Measurements from ENCODE around the gene DDX41. TPM values are rescaled to one million over a fixed set of nuclear protein-coding genes. Genes with fewer than 3 reads are reported as not detected.

DDX41 gene
- total RNA-seq, 2 experiments from 2014 or later: 142 to 147 TPM

DNA sequence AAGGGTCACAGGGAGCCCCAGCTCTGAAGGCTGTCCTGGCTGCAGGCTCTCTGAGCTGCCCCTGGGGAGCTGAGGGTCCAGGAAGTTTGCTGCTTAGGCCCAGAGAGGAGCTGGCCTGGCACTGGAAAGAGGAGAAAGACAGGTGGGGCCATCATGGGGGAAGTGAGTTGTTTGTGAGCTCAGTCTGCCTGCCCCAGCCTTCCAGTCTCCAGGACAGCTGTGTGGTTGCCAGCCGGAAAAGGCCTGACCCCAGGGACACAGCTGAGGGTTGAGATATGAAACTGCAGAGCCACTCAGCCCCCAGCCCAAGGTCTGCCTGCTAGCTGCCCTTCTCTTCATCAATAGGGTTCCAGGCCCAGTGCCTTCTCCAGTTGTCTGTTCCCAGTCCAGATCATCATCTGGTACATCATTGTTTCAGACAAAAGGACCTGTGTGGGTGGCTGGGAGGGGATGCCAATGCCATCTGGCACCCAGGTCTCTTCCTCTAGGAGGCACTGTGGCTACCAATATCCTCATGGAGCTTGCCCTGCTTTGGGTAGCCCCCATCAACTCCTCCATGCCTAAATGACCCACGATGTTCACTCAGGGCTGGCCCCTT is 4.3 kb upstream of the DDX41 start:
- H3K4me1 Mint-ChIP-seq (ENCODE audit: low read depth): peaks cover 33% of the 10 kb centered on the region
- no peaks in the 10 kb centered on the region for H3K27me3 Mint-ChIP-seq (ENCODE audit: low read depth)
- H3K4me3 Mint-ChIP-seq: no peak overlapping the region
- H3K36me3 Mint-ChIP-seq (ENCODE audit: low read depth): peaks cover 11% of the 10 kb centered on the region
- intact Hi-C loops (cut with micrococcal nuclease): no loop called here
- no peaks in the 10 kb centered on the region for H3K9me3 Mint-ChIP-seq
- no peak for DNase-seq
- CTCF ChIA-PET: no interaction called here
- peak overlapping the region; percentile 50 for H3K27ac Mint-ChIP-seq

- H3K4me3 Mint-ChIP-seq: no peak overlapping the region
- H3K27ac Mint-ChIP-seq: peak overlapping the region; percentile 50
- CTCF ChIA-PET: no interaction called here
- peaks cover 41% of the 10 kb centered on the region for H3K4me1 Mint-ChIP-seq (ENCODE audit: low read depth)
- no peak for DNase-seq
- H3K27me3 Mint-ChIP-seq (ENCODE audit: low read depth): no peaks in the 10 kb centered on the region
- no peaks in the 10 kb centered on the region for H3K9me3 Mint-ChIP-seq
- intact Hi-C loops (cut with micrococcal nuclease): no loop called here
- H3K36me3 Mint-ChIP-seq (ENCODE audit: low read depth): peaks cover 17% of the 10 kb centered on the region
These were observed 3.5 kb upstream of the DDX41 start for GRCh38 chr5:177520271-177520670.

DNA sequence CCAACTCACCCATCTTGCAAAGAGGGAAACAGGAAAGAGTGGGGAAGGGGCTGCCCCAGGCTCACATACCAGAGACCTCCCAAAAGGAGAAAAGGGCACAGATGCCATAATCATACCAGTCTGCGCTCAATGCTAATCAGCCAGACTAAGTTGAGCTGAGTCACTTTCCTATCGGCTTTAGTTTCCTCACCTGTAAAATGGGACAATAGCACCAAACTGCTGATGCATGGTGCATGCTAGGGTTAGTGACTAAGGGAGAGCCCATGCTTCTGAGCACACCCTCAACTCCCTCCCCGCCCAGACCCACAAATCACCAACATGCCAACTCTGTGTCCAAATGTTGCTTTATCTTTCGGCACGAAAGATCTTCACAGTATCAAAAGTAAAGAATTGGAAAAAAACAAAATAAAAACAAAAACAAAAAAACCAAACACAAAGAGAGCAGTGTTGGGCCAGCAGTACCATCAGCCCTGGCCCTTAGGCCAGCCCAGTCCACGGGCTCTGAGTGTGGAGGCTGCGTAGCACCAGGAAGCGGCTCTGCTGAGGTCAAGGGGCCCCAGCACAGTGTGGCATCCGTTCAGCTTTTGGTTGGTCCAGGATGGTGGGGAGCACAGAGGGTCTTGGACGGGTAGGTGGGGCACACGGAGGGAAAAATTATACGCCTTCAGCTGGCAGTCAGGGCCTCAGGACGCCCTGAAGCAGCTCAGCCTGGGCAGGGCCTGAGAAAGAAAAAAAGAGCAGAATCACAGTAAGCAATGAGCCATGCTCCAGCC is 2.9 kb upstream of the DDX41 start:
- CTCF ChIA-PET: no interaction called here
- H3K4me3 Mint-ChIP-seq: peak overlapping the region; percentile 1
- intact Hi-C loops (cut with micrococcal nuclease): no loop called here

GRCh38 chr5:177515580-177515979 is 1.2 kb downstream of the DDX41 start:
- CTCF ChIA-PET: interaction anchor here (1.0 to 2.9 kb wide), 5 partner anchors 8 to 125 kb away, joined by 3 to 15 read pairs (median 4); no protein-coding TSS in a partner anchor
- Mint-ChIP-seq H3K27ac (no peak overlapping the region), H3K4me3 (peak overlapping the region; percentile 94), H3K9me3 (no peaks in the 10 kb centered on the region), H3K4me1 (ENCODE audit: low read depth) (peaks cover 45% of the 10 kb centered on the region), H3K27me3 (ENCODE audit: low read depth) (no peaks in the 10 kb centered on the region), H3K36me3 (ENCODE audit: low read depth) (peaks cover 49% of the 10 kb centered on the region)
- intact Hi-C loops (cut with micrococcal nuclease): no loop called here
- DNase-seq: no peak

More for the DNA sequence above, 2.9 kb upstream of the DDX41 start:
- no peaks in the 10 kb centered on the region for H3K27me3 Mint-ChIP-seq (ENCODE audit: low read depth)
- H3K27ac Mint-ChIP-seq: peak overlapping the region; percentile 44
- DNase-seq: no peak
- no peaks in the 10 kb centered on the region for H3K9me3 Mint-ChIP-seq
- H3K4me1 Mint-ChIP-seq (ENCODE audit: low read depth): peaks cover 47% of the 10 kb centered on the region
- peaks cover 24% of the 10 kb centered on the region for H3K36me3 Mint-ChIP-seq (ENCODE audit: low read depth)

DNA sequence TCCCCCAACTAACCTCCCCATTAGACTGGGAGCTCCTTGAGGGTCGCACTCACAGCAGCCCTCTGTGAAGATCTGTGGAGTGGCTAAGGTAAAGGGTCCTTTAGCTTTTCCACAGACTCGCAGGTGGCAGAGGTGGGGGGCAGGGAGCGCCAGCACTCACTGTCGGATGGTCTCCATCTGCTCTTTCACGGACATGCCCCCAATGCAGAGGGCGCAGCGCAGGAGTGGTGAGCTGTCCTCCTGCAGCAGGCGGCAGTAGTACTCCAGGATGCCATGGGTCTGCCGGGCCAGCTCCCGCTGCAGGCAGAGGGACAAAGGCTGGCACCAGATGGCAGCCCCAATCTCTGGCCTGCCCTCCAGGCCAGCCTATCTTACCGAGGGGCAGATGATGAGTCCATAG is 2.2 kb downstream of the DDX41 start:
- Mint-ChIP-seq H3K4me1 (ENCODE audit: low read depth) (peaks cover 37% of the 10 kb centered on the region), H3K9me3 (no peaks in the 10 kb centered on the region), H3K4me3 (peak overlapping the region; percentile 94), H3K36me3 (ENCODE audit: low read depth) (peaks cover 51% of the 10 kb centered on the region), H3K27me3 (ENCODE audit: low read depth) (no peaks in the 10 kb centered on the region), H3K27ac (no peak overlapping the region)
- DNase-seq: no peak
- intact Hi-C loops (cut with micrococcal nuclease): no loop called here
- CTCF ChIA-PET: interaction anchor here (1.5 to 2.2 kb wide), 2 partner anchors 13 to 124 kb away, joined by 4 to 8 read pairs; no protein-coding TSS in a partner anchor

GRCh38 chr5:177513500-177513899 is 3.3 kb downstream of the DDX41 start:
- Mint-ChIP-seq H3K27me3 (ENCODE audit: low read depth) (no peaks in the 10 kb centered on the region), H3K9me3 (no peaks in the 10 kb centered on the region), H3K36me3 (ENCODE audit: low read depth) (peaks cover 51% of the 10 kb centered on the region), H3K4me1 (ENCODE audit: low read depth) (peaks cover 31% of the 10 kb centered on the region), H3K4me3 (no peak overlapping the region), H3K27ac (no peak overlapping the region)
- intact Hi-C loops (cut with micrococcal nuclease): no loop called here
- CTCF ChIA-PET: interaction anchor here (2.2 kb wide), 1 partner anchor 12 kb away, joined by 8 read pairs; no protein-coding TSS in a partner anchor
- no peak for DNase-seq

DNA sequence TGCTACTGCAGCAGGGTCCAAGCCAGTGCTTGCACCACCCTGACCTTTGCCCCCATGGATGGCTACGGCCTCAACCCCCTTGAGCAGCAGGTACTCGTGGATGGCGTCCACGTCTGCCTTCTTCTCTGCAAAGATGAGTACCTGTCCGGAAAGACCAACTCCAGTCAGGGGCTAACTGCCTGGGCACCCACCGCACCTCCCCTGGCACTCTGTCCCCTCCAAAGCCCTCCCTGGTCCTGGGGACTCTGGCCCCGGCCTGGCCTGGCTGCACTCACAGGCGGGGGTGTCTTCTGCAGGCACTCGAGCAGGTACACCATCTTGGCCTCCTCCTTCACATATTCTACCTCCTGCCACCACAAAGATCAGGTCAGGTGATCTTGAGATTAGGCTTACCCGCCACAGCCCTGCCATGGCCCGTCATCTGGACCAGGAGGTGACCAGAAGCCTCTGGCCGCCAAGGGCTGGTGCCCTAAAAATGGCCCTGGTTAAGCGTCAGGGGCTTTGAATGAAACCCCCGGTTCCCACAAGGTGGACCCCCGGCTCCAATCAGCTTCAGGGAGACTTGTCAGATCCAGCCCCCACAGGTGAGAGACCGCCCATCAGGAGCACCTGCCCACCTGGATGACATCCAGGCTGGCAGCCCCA is 3.9 kb downstream of the DDX41 start:
- no peak for DNase-seq
- CTCF ChIA-PET: interaction anchor here (2.2 kb wide), 1 partner anchor 11 kb away, joined by 8 read pairs; no protein-coding TSS in a partner anchor
- Mint-ChIP-seq H3K27me3 (ENCODE audit: low read depth) (no peaks in the 10 kb centered on the region), H3K4me3 (no peak overlapping the region), H3K9me3 (no peaks in the 10 kb centered on the region), H3K4me1 (ENCODE audit: low read depth) (peaks cover 31% of the 10 kb centered on the region), H3K27ac (no peak overlapping the region), H3K36me3 (ENCODE audit: low read depth) (peaks cover 51% of the 10 kb centered on the region)
- intact Hi-C loops (cut with micrococcal nuclease): no loop called here

DNA sequence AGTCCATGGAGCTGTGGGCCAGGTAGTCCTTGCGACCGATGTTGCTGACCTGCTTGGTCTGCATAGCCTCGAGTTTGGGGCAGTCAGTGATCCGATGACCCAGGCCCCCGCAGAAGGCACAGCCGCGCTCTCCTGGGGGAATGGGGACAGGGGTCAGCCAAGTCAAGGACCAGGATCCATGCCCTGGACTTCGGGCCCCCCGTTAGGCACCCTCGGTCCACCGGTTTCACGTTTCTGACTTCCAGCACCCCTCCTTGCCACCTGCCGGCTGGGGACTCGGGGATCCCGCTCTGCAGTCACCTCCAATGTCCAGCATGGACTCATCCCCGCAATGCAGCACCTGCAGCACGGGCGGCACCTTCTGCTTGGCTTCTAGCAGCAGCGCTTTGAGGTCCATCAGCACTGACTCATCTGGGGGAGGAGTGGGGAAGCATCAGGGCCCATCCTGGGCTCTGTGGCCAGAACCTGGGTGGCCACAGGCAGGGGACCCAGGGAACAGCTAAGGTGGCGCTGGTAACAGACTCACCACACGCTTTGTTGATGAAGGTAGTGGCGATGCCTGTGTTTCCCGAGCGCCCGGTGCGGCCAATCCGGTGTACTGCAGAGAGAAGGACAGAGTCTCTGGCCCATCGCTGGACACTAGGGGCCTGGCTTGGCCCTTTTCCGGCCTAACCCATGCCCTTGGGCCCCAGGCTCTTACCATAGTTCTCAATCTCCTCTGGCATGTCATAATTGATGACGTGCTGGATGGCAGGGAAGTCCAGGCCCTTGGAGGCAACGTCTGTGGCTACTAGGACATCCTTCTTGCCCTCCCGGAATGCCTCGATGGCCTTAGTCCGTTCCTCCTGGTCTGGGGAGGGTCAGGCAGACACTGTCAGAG is 4.7 kb downstream of the DDX41 start:
- peaks cover 30% of the 10 kb centered on the region for H3K4me1 Mint-ChIP-seq (ENCODE audit: low read depth)
- H3K9me3 Mint-ChIP-seq: no peaks in the 10 kb centered on the region
- intact Hi-C loops (cut with micrococcal nuclease): no loop called here
- peaks cover 51% of the 10 kb centered on the region for H3K36me3 Mint-ChIP-seq (ENCODE audit: low read depth)
- CTCF ChIA-PET: interaction anchor here (0.7 kb wide), 1 partner anchor 11 kb away, joined by 3 read pairs; no protein-coding TSS in a partner anchor
- DNase-seq: no peak
- H3K27ac Mint-ChIP-seq: no peak overlapping the region
- H3K27me3 Mint-ChIP-seq (ENCODE audit: low read depth): no peaks in the 10 kb centered on the region
- no peak overlapping the region for H3K4me3 Mint-ChIP-seq

- no peak for DNase-seq
- Mint-ChIP-seq H3K36me3 (ENCODE audit: low read depth) (peaks cover 45% of the 10 kb centered on the region), H3K27me3 (ENCODE audit: low read depth) (no peaks in the 10 kb centered on the region), H3K4me1 (ENCODE audit: low read depth) (peaks cover 24% of the 10 kb centered on the region), H3K4me3 (no peak overlapping the region), H3K27ac (no peak overlapping the region), H3K9me3 (no peaks in the 10 kb centered on the region)
- CTCF ChIA-PET: interaction anchor here (0.6 to 0.7 kb wide), 2 partner anchors 10 to 398 kb away, joined by 3 read pairs; no protein-coding TSS in a partner anchor
- intact Hi-C loops (cut with micrococcal nuclease): no loop called here
These were observed 5.6 kb downstream of the DDX41 start for GRCh38 chr5:177511181-177511580.

GRCh38 chr5:177510567-177511053 is 6.2 kb downstream of the DDX41 start:
- H3K4me1 Mint-ChIP-seq (ENCODE audit: low read depth): peaks cover 19% of the 10 kb centered on the region
- H3K9me3 Mint-ChIP-seq: no peaks in the 10 kb centered on the region
- no peaks in the 10 kb centered on the region for H3K27me3 Mint-ChIP-seq (ENCODE audit: low read depth)
- no peak for DNase-seq
- H3K4me3 Mint-ChIP-seq: no peak overlapping the region
- H3K27ac Mint-ChIP-seq: no peak overlapping the region
- intact Hi-C loops (cut with micrococcal nuclease): no loop called here
- peaks cover 39% of the 10 kb centered on the region for H3K36me3 Mint-ChIP-seq (ENCODE audit: low read depth)
- CTCF ChIA-PET: interaction anchor here (0.6 kb wide), 1 partner anchor 397 kb away, joined by 3 read pairs; no protein-coding TSS in a partner anchor

- intact Hi-C loops (cut with micrococcal nuclease): no loop called here
- no peak for DNase-seq
- no peaks in the 10 kb centered on the region for H3K27me3 Mint-ChIP-seq (ENCODE audit: low read depth)
- no peak overlapping the region for H3K4me3 Mint-ChIP-seq
- peaks cover 13% of the 10 kb centered on the region for H3K4me1 Mint-ChIP-seq (ENCODE audit: low read depth)
- no peaks in the 10 kb centered on the region for H3K9me3 Mint-ChIP-seq
- CTCF ChIA-PET: no interaction called here
- H3K27ac Mint-ChIP-seq: no peak overlapping the region
- peaks cover 34% of the 10 kb centered on the region for H3K36me3 Mint-ChIP-seq (ENCODE audit: low read depth)
These were observed 6.7 kb downstream of the DDX41 start for GRCh38 chr5:177509991-177510566.
